SIG-M5 (cell line): Measurements from ENCODE around the gene B3GALNT2.
"Not testable (repeated sequence)": the region's sequence is repeated elsewhere in the genome, so short reads cannot be mapped to it uniquely, and the experiment has no call there.

Source experiments
- DNase-seq: peaks from one replicate; lab custom pipeline; 2025; lab: John Stamatoyannopoulos, UW

Gene B3GALNT2

GRCh38 chr1:235504122-235504493 lies at the start of gene B3GALNT2:
TSS of gene B3GALNT2 (minus strand) at chr1:235504452. CDS start at chr1:235504252, 200 bp downstream.
- no peak for DNase-seq

GRCh38 chr1:235553112-235553551 lies 48.9 kb upstream of the B3GALNT2 start:
- DNase-seq: no peak

GRCh38 chr1:235552146-235552716 lies 48.0 kb upstream of the B3GALNT2 start:
- no peak for DNase-seq

- DNase-seq: no peak
Measured at GRCh38 chr1:235549351-235550139, 45.3 kb upstream of the B3GALNT2 start.

- DNase-seq: peak; percentile 18
Measured at GRCh38 chr1:235546369-235547155, 42.3 kb upstream of the B3GALNT2 start.

GRCh38 chr1:235545292-235545930 lies 41.2 kb upstream of the B3GALNT2 start:
- no peak for DNase-seq

GRCh38 chr1:235542845-235543244 lies 38.6 kb upstream of the B3GALNT2 start:
- DNase-seq: not testable (repeated sequence)

GRCh38 chr1:235533476-235534168 lies 29.4 kb upstream of the B3GALNT2 start:
- DNase-seq: no peak

GRCh38 chr1:235532360-235532759 lies 28.1 kb upstream of the B3GALNT2 start:
- DNase-seq: no peak

GRCh38 chr1:235527196-235527814 lies 23.1 kb upstream of the B3GALNT2 start:
- no peak for DNase-seq

- no peak for DNase-seq
Measured at GRCh38 chr1:235525314-235525713, 21.1 kb upstream of the B3GALNT2 start.

GRCh38 chr1:235516862-235517446 lies 12.7 kb upstream of the B3GALNT2 start:
- DNase-seq: no peak

- DNase-seq: no peak
Measured at GRCh38 chr1:235515844-235516512, 11.7 kb upstream of the B3GALNT2 start.

GRCh38 chr1:235513495-235514366 lies 9.5 kb upstream of the B3GALNT2 start:
- DNase-seq: no peak

GRCh38 chr1:235511470-235512240 lies 7.4 kb upstream of the B3GALNT2 start:
- no peak for DNase-seq

- DNase-seq: no peak
Measured at GRCh38 chr1:235510823-235511222, 6.6 kb upstream of the B3GALNT2 start.

GRCh38 chr1:235507623-235508022 lies 3.4 kb upstream of the B3GALNT2 start:
- DNase-seq: no peak

- peak; percentile 96 for DNase-seq
Measured at GRCh38 chr1:235504494-235505222, 406 bp upstream of the B3GALNT2 start.
